Pulmonary artery endothelial cell (primary cell): ENCODE results near the gene PPP1R14D. TPM values are rescaled to one million over a fixed set of nuclear protein-coding genes. Genes with fewer than 3 reads are reported as not detected.

Experiments
- DNase-seq: peaks from one replicate; pipeline ENCODE4 v3.0.0-alpha.2; 2011; ENCODE audit warnings: low read depth, low spot score
- total RNA-seq: library from RNA; depleted of rRNA; stranded (reverse); fragments of >200 nt; gene quantifications from 2 replicates; pipeline ENCODE4 v1.2.3, GENCODE V29; 2014

Gene PPP1R14D
- total RNA-seq, 1 donor from 2014 or later: not detected

DNA sequence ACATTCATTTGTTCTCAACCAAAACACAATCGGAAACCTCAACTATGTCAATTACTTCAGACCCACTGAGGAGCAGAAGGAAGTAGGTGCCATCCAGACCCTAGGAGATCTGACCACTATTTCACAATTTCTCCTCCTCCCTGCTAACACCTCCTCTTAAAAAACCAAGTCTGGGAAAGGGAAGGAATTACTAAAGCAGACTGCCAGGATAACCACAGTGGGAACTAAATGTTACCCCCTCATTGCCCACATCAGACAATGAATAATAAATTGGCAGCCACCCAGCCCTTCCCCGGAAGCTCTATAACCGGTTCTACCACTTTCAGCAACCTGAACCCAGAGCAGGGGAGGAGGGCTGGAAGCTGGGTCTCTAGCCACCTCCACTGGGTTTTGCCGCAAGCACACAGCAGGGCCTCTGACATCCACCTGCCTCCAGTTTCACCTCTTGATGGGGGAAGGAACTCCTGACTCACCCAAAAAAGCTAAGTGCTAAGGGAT, 41.1 kb downstream of the PPP1R14D start:
- no peak for DNase-seq

DNA sequence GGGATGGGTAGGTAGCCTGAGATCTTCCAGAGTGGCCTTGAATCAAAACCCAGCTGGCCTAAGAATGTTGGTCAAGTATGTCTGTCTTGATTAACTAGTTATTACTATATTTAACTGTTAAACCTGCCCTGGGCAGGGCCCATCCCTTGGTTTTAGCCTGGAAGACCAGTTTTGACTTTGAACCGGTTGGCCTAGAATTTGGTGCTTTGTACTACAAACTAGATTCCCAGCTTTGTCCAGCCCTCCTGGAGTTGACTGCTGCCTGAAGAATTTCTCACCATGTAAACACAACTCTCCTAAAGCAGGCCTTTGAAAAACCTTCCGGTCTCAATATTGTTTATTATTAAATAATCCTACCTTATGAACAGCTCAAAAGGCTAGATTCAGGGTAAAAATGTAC, 42.7 kb downstream of the PPP1R14D start:
- no peak for DNase-seq

DNA sequence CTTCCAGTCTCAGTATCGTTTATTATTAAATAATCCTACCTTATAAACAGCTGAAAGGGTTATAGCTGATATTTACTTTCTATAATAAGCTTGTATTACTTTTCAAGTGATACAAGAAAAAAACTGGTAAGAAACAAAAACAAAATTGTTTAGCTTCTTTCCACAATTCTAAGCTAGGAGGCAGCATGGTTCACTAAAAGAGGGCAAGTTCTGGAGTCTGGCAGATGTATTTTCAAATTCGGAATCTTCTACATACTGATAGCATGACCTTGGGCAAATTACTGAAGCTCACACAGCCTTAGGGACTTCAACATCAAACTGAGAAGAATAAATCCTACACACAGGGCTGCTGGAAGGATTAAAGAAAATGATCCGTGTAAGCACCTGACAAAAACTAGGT, 43.3 kb downstream of the PPP1R14D start:
- DNase-seq: no peak

DNA sequence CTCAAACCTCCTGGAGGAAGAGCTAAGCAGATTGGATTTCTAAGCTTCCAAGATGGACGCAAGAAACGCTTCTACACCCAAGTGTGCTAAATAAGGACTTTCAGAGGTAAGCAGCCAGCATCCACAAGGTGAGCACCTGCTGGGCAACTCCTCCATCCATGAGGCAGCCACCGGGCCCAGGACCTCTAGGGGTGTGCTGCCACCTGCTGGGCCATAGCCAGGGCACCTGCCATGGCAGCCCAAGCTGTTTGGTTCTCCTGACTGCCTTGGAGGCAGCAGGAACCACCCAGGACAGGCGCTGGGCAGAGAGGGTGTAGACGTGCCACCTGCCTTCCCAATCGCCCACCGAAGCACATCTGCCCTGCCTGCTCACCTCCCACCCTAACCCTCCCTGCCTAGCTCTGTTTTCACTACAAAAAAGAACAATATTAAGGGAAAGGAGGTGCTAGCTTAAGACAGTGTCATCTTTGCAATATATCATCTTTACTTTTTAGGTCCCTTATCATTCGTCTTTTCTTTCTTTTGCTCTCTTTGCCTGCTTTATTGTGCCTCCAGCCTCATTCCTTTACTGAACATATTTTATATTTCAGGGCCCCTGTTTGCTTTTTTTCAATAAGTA, 45.8 kb downstream of the PPP1R14D start:
- no peak for DNase-seq

DNA sequence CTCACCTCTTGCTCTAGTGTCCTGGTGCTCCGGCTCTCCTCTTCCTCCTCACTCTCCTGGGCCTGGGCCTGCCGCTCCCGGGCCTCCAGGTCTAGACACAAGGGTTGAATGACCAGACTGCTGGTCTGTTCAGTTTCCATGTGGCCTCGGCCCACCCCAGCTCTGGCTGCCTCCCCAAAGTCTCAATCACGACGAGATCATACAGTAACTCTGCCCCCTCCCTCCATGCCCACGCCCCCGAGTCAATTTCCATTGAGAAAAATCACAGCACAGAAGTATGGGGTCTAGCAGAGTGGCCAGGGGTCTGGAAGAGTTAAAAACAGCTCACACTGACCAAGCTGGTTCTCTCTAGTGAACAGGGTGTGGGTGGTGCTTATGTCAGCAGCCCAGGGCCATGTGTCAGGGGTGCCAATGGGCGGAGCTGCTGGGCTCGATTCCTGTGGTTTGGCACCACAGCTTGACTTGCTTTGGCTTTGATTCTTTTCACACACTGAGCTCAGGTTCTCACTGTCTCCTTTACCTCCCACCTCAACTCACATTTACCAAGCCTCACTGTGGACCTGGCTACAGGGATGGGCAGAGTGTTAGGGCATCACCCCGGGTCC, 51.9 kb downstream of the PPP1R14D start:
- no peak for DNase-seq

DNA sequence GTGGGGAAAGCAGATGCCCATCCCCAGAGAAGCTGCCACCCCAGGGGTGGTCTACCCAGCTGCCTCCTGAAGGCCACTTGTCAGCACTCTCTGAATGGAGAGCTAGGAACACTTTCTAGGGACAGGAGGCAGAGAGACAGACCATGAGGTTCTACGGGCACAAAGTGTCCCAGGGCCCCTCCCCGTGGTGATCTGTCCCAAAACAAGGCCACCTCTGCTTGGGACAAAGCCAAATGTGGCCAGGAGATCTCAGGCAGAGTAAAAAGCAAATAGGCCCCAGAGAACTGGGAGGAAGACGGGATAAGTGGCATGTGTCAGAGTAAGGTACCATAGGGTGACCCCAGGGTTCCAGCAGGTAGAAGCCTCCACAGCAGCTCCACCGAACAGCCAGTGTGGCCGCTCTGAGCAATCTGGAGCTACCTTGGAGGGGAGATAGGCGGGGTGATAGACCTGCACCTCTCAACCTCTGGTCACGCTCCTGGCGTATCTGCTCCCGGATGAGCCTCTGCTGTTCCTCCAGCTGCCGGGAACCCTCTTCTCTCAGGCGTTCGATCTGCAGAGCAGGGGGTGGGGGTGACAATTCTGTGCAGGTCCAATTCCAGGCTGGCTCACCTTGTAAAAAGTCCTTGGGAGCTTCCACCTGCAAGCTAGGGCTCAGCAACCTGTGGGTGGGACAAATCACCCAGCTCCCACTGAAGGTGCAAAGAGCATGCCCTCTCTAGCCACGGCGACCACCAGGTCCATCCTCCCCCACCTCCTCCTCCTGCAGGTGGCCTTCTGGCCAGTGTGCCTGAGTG, 52.6 kb downstream of the PPP1R14D start:
- no peak for DNase-seq

DNA sequence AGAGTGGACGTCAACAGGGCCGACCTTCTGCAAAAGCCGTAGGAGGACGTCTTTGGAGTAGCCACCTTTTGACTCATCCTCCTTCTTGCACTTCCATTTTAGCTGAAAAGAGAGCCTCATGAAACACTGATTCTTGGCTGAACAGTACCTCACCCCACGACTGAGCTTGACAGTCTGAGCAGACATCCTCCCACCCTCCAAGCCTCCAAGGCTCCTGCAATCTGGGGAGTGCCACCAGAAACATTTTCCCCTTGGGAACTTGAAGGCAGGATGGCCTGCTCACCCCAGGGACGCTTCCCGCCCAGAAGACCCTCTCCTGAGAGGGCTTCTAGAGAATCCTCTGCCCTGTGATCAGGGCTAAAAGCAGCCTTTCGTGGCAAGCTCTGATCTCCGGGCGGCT, 53.5 kb downstream of the PPP1R14D start:
- DNase-seq: no peak

DNA sequence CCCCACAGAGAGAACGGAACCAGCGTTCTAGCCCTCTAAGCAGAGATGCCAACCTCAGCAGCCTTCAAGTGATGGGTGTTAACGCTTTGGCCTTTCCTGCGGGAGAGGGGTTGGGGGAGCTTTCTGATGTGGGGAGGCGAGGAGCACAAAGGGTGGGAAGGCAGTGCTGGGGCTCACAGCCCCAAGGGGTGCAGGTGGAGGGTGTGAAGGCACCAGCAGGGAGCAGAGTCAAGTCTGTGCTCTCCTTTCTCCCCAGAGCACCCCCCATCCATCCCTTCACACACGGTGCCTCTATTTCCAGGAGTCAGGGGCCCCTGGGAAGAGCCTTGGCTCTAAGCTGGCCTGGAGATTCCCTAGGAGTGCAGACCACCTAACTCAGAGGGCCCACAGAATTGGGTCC, 54.6 kb downstream of the PPP1R14D start:
- no peak for DNase-seq

DNA sequence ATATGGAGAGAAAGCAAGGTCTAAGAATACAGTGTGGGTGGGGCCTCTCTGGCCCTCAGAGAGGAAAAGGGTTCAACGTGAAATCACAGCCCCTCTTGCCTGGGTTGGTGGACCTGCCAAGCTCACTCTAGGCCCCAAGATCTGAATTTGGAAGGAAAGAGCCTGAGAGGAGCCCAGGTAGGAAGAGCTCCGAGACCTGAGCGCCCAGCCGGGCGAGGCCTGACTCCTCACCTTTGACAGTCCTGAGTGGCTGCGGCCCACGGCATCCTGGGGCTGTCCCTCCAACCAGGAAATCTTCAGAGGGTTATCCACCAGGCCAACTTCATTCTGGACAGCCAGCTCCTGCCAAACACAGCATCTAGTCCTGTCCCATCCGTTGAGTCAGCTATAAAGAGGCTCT, 55.0 kb downstream of the PPP1R14D start:
- DNase-seq: no peak

GRCh38 chr15:40772014-40772413, 56.5 kb downstream of the PPP1R14D start:
- DNase-seq: no peak

- DNase-seq: no peak
These were observed 57.3 kb downstream of the PPP1R14D start for GRCh38 chr15:40771242-40771641.

GRCh38 chr15:40770147-40770721, 58.3 kb downstream of the PPP1R14D start:
- DNase-seq: no peak

- DNase-seq: no peak
These were observed 59.0 kb downstream of the PPP1R14D start, which contains the start of gene C15orf62 for GRCh38 chr15:40769274-40770146. TSS of gene C15orf62 (plus strand) at chr15:40769980. CDS start at chr15:40770496, 516 bp downstream.

DNA sequence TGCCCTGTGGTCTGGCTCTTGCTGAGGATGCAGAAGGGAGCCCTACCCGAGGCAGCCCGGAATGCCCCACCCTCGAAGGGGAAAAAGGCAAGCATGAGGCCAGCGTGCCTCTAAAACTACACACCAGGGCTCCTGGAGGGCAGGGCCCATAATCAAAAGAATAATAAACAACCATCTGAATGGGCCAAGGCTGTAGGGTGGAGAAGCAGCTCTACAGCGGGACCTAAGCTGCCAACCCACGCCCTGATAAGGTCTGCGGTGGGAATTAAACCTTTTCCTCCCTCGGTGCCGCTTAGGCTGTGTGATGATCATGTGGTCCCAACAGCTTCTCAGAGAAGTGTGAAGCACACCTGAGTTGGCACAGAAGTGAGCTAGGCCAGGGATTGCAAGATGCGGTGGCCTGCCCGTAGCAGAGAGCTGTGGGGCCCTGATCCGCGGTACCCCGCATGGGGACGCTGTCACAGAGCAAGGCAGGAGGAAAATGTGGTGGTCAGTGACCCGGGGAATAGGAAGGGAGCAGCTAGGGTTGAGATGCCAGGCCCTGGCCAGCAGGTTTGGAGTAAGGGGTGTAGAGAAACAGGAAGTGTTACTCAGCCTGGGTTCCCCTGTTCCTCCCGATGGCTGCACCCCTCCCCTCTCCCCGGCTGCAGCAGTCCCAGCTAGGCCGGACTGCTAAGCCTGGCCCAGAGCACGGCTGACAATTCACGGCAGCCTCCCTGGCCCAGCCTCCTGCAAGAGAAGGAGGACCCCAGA, 59.8 kb downstream of the PPP1R14D start:
- DNase-seq: no peak

DNA sequence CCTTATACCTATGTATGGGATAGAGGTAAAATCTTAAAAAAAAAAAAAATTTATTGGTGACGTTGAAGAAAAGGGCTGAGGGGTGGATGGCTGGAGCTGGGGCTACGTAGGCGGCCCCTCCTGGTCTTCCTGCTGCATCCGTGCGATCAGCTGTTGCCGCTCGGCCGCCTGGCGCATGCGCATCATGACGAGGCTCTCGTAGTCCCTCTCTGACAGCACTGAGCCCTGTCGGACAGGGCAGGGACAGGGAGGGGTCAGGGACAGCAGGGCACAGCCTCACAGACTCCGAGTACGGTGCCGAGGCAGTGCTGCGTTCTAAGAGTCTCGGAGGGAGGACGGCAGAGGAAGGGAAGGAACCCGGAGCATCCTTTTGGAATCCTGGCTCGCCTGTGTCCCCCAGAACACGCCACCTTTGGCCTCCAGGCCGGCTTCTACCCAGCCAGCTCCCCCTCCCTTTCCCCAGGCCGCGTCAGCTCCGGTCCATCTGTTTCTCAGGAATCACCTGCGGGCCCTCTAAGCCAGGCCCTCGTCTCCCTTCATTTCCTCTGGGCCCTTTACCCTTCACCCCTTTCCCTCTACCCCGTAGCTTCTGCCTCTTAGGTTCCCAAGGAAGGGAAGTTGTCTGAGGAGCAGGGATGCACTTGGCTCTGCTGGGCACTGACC, 60.5 kb downstream of the PPP1R14D start:
- no peak for DNase-seq

GRCh38 chr15:40766906-40767837, 61.3 kb downstream of the PPP1R14D start:
- no peak for DNase-seq

DNA sequence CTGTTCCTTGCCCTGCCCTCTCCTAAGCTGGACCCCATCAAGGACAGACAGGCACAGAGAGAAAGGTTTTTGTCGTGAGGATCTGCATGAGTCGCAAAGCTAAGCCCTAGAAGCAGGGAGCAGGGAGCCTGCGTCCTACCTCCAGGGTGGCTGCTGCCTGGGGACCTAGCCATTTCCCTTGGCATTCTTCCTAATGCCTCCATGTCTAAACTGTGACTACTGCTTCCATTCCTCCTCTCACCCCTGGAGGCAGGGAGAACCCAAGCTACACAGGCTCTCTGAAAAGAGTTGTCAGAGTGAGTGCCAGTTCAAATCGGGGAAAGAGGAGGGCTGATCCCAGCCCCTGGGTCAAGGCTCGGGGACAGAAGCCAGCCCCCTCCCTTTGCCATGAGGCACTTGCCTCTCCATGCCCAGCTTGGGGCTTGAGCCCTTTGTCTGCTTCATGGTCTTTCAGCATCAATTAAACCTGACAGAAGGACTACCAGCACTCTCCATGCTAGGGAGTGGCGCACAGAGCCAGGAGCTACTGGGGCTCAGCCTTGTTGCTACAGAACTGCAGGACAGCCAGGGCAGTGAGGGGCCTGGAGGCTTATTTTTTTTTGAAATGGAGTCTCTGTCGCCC, 62.2 kb downstream of the PPP1R14D start:
- no peak for DNase-seq
